HEK293 (cell line): Measurements from ENCODE around the gene PTPN6.

ENCODE experiments used
- GLI4 ChIP-seq: fragments of 450-650 bp; formaldehyde crosslinking; IDR thresholded peaks from 2 replicates; pipeline ENCODE4 v1.5.1; 2016; ENCODE audit warnings: missing biosample characterization, missing genetic modification characterization
- YY1 ChIP-seq: fragments of 450-650 bp; formaldehyde crosslinking; IDR thresholded peaks from 2 replicates; pipeline ENCODE4 v1.5.1; 2018; ENCODE audit warnings: missing biosample characterization, missing genetic modification characterization
- ZBTB8A ChIP-seq: fragments of 450-650 bp; formaldehyde crosslinking; IDR thresholded peaks from 2 replicates; pipeline ENCODE4 v1.5.1; 2016; ENCODE audit warnings: missing biosample characterization, missing genetic modification characterization
- ZNF626 ChIP-seq: fragments of 450-650 bp; sonication (Bioruptor Pico); formaldehyde crosslinking; IDR thresholded peaks from 2 replicates; pipeline ENCODE4 v1.5.1; 2018; ENCODE audit warnings: missing biosample characterization, missing genetic modification characterization, inconsistent platforms

DNA sequence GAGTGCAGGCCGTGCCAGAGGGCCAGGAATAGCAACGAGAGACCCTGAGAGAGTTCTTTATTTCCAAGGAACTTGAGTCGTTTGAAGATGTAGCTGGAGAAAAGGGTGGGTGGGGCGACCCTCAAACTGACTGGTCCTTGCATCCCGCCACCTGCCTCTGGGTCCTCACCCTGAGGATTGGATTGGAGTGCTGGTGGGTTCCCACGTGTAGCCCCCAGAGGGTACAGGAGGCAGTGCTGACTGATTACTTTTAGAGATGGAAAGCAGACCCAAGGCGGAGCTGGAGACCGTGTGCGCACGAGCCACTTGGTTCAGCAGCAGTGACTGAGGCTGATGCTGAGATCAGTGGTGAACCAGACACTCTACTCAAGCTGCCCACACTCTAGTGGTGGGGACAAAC, 26.5 kb downstream of the PTPN6 start:
- TF ChIP-seq GLI4 (tag by site-specific recombination): no peak
- TF ChIP-seq ZBTB8A (tag by site-specific recombination): no peak
- no peak for TF ChIP-seq YY1 (tag by site-specific recombination)
- TF ChIP-seq ZNF626 (tag by site-specific recombination): no peak
